ENCODE results near the gene COPZ2.
"Not testable (repeated sequence)": the region's sequence is repeated elsewhere in the genome, so short reads cannot be mapped to it uniquely, and the experiment has no call there.

Gene COPZ2, protein sequence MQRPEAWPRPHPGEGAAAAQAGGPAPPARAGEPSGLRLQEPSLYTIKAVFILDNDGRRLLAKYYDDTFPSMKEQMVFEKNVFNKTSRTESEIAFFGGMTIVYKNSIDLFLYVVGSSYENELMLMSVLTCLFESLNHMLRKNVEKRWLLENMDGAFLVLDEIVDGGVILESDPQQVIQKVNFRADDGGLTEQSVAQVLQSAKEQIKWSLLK

GRCh38 chr17:48037036-48037837 lies at the start of gene COPZ2:
Gene COPZ2, minus strand, starts transcription at chr17:48037797. Its CDS starts 20 bp downstream, at chr17:48037777.
- peak; percentile 52 for DNase-seq

DNA sequence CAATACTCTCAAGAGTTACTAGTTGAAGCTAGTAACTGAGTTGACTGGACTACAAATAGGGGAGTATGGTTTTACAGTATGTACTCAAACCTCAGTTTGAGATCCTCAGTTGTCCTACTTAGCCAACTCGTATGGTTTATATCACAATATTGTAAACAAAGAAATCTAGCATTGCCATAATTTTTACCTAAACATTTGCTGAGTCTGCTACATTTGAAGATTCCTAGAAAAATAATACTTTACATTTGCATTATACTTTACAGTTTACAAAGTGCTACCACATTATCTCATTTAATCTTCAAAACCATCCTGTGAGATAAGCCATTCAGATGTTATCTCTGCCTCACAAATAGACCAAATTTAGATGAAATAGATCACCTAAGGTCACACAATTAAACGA lies 47.3 kb upstream of the COPZ2 start:
- DNase-seq, result no peak

DNA sequence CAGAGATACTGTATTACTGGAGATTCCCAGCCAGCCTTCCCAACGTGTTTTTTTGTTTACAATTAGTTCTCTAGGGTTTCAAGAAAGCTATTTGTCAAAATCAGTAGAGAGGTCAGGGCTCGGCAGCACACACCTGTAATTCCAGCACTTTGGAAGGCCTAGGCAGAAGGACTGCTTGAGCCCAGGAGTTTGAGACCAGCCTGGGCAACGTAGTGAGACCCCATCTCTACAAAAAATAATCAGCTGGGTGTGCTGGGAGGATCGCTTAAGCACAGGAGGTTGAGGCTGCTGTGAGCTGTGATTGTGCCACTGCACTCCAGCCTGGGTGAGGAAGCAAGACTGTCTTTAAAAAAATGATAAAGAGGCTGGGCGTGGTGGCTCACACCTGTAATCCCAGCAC lies 44.3 kb upstream of the COPZ2 start:
- DNase-seq, result no peak

- DNase-seq, result not testable (repeated sequence)
Measured at GRCh38 chr17:48077152-48077551, 39.6 kb upstream of the COPZ2 start.

GRCh38 chr17:48074322-48075081 lies 36.9 kb upstream of the COPZ2 start:
- peak; percentile 93 for DNase-seq

DNA sequence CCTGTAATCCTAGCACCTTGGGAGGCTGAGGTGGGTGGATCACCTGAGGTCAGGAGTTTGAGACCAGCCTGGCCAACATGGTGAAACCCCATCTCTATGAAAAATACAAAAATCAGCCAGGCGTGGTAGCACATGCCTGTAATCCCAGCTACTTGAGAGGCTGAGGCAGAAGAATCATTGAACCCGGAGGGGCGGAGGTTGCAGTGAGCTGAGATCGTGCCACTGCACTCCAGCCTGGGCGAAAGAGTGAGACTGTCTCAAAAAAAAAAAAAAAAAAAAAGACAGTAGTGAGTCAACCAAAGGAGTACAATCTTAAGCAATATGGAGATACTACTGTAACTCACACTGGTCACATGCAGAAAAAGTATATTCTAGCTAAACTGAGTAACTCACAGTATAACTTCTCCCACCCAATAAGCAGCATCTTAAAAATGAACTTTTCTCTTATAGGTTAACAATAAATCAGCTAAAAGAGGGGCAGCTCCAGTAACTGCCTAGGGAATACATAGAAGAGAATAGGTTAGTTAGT lies 36.0 kb upstream of the COPZ2 start:
- DNase-seq, result not testable (repeated sequence)

DNA sequence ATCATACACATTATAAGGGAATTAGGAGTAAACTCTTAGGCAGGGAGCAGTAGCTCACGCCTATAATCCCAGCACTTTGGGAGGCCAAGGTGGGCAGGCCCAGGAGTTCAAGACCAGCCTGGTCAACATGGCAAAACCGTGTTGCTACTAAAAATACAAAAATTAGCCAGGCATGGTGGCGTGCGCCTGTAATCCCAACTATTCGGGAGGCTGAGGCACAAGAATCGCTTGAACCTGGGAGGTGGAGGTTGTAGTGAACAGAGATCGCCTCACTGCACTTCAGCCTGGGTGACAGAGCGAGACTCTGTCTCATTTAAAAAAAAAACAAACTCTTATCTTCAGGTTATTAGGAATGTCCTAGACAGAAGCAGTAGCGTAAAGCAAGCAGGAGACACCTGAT lies 35.2 kb upstream of the COPZ2 start:
- not testable (repeated sequence) for DNase-seq

DNA sequence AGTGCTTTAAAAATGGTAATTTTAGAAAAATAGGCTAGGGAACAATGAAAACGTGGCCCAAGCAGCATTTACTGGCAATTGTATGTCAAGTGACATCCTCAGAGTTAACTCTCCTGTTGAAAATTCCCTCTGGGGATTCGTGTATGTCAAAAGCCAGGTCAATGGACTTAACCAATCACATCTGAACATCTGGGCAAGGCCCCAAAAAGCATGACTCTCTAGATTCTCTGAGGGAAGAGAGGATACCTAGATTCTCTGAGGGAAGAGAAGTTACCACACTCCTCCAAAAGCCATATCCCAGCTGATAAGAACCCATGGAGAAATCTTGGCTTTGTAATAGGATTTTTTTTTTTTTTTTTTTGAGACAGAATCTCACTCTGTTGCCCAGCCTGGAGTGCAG lies 34.1 kb upstream of the COPZ2 start:
- DNase-seq, result no peak

DNA sequence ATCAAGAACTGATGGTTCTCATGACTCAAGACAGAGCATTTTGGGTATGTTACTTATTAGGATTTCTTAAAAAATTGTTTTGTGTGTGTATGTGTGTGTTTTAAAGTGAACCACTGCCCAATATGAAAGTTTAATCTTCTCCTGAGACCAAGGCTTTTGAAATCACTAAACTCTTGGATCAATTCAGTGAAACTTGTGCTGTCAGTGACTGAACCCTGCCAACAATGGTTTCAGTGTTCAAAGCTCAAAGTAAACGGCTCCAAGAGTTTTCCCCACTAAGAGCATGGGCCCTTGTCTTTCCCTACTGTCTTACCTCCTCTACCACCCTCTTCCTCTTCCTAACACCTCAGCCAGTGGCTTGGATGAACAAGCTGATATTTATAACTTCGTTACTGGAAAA lies 32.6 kb upstream of the COPZ2 start:
- DNase-seq, result no peak

DNA sequence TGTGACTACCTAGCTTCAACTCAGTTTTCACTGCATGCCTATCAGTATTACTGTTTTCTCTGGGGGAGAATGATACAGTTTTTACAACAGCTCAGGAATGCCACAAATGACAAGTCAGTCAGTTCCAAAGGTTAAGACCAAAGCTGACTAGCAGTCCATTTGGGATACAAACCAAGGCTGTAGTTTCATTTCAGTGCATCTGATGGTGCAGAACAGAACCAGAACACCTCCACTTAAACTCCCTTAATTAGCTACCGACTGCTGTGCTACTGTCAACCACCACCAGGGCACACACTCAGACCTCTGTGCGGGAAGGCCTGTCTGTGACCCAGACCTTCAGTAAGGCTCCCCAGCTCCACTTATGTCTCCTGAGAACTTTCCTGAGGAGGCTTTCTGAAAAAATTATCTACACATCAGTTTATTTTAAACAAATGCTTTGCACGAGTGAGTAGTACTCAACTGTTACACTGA lies 30.9 kb upstream of the COPZ2 start:
- no peak for DNase-seq

DNA sequence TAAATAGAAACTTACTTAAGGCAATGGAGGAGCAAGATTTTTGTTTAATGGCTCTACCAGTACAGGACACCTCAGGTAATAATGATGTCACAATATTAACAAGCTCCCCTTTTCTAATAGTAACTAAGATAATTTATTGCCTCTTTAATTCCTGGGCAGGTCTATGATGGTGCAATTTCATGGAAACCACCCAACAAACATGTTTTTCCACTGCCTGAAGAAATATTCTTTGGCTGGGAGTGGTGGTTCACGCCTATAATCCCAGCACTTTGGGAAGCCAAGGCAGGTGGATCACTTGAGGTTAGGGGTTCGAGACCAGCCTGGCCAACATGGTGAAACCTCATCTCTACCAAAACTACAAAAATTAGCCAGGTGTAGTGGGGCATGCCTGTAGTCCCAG lies 30.2 kb upstream of the COPZ2 start:
- not testable (repeated sequence) for DNase-seq

GRCh38 chr17:48067245-48067644 lies 29.6 kb upstream of the COPZ2 start:
- no peak for DNase-seq

DNA sequence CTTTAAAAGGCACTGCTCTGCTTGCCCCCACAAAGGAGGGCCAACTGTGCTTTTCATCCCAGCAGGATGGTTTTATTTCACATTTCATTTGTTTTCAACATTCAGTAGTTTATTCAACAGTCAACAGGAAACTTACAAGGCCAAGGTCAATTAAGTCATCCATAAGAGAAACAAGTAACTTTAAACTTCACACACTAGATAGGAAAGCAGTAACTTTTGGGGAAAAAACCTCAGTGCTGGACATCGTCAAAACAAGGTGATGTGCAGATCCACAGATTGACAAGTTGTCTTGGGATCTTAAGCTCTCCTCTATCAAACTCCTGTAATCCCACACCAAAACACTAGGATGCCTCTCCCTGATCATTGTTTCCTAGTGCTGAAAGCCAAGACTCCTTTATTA lies 29.1 kb upstream of the COPZ2 start:
- DNase-seq, result no peak

- no peak for DNase-seq
Measured at GRCh38 chr17:48066192-48066591, 28.6 kb upstream of the COPZ2 start.

DNA sequence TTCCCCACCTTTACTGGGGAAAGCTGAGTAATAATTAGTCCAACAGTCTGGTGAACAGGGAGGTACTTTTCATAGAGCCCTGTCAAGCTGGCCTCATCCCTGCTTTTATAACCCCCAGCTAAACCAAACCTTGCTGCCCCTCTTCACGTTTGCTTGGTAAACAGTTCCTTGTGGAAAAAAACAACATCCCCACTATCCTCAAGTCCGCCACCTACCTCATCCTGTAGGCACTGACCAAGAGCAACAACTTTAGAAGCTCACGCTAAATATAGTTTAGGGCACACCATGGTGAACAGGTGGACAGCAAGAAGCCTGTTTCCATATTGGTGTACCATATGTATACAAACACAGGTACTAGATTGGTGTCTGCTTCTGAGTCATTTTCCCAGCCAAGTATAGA lies 27.0 kb upstream of the COPZ2 start:
- no peak for DNase-seq

GRCh38 chr17:48062273-48062672 lies 24.7 kb upstream of the COPZ2 start:
- DNase-seq, result no peak

GRCh38 chr17:48060249-48060648 lies 22.7 kb upstream of the COPZ2 start:
- DNase-seq, result no peak

GRCh38 chr17:48059125-48059668 lies 21.6 kb upstream of the COPZ2 start:
- DNase-seq, result no peak

GRCh38 chr17:48058393-48059124 lies 21.0 kb upstream of the COPZ2 start:
- no peak for DNase-seq

DNA sequence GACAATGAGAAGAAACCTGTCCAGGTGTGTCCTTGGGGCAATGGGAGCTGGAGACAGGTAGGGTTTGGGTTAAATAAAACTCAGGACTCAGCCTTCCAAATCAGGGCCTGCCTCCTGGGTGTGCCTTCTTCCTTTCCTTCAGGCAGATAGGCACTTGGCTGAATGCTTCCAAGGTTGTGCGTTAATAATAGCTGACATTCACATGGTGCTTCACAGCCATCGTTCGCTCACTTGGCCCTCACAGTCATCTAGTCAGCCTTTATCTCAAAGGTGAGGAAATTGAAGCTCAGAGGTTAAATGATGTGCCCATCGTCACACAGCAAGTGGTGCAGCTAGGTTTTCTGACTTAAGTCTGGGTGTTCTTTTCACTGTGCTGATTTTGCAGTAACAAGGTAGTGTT lies 20.0 kb upstream of the COPZ2 start:
- DNase-seq, result no peak

DNA sequence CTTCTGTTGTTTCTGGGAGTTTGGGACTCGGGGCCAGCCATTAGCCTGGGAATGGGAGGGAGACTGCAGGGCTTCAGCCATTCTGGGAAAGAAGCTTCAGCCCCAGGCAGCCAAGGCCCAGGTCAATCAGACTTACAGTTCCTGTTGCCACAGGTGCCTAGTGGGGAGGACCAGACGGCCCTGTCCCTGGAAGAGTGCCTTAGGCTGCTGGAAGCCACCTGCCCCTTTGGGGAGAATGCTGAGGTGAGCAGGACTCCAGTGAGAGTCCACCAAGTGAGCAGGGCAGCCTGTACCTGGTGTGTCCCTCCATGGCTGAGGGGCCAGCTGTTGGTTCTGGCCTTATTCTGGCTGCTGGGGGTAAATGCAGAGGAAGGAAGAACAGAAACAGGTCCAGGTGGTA lies 19.3 kb upstream of the COPZ2 start:
- no peak for DNase-seq

- DNase-seq, result no peak
Measured at GRCh38 chr17:48056246-48056745, 18.7 kb upstream of the COPZ2 start.
